LoVo (cell line): ENCODE results near the gene TSPAN33.
"Not testable (repeated sequence)": the region's sequence is repeated elsewhere in the genome, so short reads cannot be mapped to it uniquely, and the experiment has no call there.

ENCODE experiments used
- DNase-seq: peaks from one replicate; pipeline ENCODE4 v3.0.0-alpha.2; 2016; ENCODE audit warnings: low spot score

Gene TSPAN33, protein sequence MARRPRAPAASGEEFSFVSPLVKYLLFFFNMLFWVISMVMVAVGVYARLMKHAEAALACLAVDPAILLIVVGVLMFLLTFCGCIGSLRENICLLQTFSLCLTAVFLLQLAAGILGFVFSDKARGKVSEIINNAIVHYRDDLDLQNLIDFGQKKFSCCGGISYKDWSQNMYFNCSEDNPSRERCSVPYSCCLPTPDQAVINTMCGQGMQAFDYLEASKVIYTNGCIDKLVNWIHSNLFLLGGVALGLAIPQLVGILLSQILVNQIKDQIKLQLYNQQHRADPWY

GRCh38 chr7:129144095-129144833, at the start of gene TSPAN33:
TSS of gene TSPAN33 (plus strand) at chr7:129144707. CDS start at chr7:129144981, 274 bp downstream.
- peak; percentile 91 for DNase-seq

DNA sequence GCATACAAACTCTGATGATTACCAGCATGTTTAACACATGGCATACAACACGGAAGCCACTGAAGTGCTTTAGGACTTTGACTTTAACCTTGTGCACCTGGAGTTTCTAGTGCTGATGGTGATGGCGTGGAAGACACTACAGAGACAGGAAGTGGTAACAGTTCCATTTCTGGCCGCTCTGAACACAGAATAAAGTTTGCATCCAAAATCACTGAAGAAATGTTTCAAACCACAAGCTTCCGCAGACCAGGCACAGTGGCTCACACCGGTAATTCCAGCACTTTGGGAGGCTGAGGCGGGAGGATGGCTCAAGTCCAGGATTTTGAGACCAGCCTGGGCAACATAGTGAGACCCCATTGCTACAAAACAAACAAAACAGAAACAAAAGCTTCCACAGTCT, 49.2 kb upstream of the TSPAN33 start:
- DNase-seq, result no peak

- DNase-seq, result peak; percentile 59
Observed at GRCh38 chr7:129098409-129099084, 46.0 kb upstream of the TSPAN33 start.

- no peak for DNase-seq
Observed at GRCh38 chr7:129100827-129101166, 43.7 kb upstream of the TSPAN33 start.

DNA sequence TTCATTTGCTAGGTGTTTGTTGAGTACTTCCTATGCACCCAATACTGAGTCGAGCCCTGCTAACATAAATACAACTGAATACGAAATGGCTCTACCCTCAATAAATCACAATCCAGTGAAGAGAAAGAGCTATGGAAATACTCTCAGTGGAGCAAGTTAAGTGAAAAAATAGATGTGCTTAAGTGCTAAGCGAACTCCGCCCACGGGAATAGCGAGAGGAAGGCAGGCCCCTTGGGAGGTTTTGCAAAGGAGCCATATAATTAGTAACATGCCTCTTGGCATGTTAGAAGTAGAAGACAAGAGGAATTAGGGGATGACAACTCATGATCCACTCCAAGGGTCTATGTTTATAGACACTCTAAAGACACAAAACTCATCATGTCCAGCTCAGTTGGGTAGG, 42.8 kb upstream of the TSPAN33 start:
- DNase-seq, result no peak

DNA sequence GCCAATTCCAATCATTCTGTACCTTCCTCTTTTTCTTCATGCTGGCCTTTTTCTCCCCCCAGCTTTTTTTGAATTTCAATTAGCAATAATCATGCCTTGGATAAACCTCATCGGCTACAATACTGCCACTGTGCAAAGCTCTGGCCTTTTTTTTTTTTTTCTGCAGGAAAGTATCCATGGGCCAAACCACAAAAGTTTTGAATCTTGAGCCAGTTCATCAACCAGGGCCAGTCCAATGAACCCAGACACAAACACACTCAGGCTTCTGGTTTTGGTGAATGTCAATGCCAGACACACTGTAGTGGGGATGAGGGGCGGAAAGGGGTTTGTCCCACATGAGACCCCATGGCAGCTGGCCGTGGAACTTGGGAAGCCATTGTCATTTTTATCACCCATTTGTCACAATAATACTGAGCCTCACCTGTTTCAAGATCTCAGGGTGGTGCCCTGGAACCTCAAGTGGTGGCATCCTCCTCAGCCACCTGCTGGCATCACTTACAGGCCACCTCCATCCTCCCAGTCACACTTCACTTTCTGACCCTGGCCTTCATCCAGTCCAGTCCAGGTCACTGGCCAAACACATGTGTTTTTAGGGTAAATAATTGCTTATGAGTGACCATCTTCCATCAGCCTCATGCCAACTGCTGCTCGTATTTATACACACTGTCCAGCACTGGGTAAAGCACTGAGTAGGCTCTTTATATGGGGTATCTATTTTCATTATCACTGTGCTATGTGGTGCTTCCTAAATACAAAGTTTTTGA, 40.8 kb upstream of the TSPAN33 start:
- no peak for DNase-seq

- no peak for DNase-seq
Observed at GRCh38 chr7:129108581-129108980, 35.9 kb upstream of the TSPAN33 start.

- no peak for DNase-seq
Observed at GRCh38 chr7:129110258-129110981, 34.1 kb upstream of the TSPAN33 start.

DNA sequence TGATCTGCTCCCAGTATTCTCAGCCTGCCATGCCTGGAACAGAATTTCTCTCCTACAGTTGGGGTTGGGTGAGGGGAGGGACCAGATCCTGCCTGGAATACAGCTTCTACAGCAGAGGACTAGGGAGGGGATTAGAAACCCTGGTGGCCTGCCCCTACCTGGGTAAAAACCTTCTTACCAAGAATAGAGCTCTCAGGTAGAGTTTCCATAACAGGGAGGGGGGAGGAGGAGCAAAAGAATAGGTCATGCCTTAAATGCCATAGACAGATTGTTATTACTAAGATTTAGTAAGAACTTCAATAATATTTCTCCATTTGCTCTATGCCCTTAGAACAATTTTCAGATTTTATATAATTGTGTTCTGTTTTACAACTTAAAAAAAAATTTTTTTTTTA, 33.5 kb upstream of the TSPAN33 start:
- no peak for DNase-seq

GRCh38 chr7:129115676-129116075, 28.8 kb upstream of the TSPAN33 start:
- DNase-seq, result no peak

- no peak for DNase-seq
Observed at GRCh38 chr7:129118182-129118581, 26.3 kb upstream of the TSPAN33 start.

DNA sequence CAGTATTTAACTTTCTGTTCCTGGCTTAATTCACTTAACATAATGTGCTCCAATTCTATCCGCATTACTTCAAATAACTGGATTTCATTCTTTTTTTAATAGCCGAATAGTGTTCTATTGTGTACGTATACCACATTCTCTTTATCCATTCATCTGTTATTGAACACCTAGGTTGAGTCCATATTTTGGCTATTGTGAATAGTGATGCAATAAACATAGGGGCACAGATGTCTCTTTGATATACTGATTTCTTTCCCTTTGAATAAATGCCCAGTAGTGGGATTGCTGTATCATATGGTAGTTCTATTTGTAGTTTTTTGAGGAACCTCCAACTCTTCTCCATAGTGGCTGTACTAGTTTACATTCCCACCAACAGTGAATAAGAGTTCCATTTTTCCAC, 25.5 kb upstream of the TSPAN33 start:
- DNase-seq, result no peak

- not testable (repeated sequence) for DNase-seq
Observed at GRCh38 chr7:129121501-129122077, 22.9 kb upstream of the TSPAN33 start.

GRCh38 chr7:129122078-129122750, 22.3 kb upstream of the TSPAN33 start:
- DNase-seq, result no peak

DNA sequence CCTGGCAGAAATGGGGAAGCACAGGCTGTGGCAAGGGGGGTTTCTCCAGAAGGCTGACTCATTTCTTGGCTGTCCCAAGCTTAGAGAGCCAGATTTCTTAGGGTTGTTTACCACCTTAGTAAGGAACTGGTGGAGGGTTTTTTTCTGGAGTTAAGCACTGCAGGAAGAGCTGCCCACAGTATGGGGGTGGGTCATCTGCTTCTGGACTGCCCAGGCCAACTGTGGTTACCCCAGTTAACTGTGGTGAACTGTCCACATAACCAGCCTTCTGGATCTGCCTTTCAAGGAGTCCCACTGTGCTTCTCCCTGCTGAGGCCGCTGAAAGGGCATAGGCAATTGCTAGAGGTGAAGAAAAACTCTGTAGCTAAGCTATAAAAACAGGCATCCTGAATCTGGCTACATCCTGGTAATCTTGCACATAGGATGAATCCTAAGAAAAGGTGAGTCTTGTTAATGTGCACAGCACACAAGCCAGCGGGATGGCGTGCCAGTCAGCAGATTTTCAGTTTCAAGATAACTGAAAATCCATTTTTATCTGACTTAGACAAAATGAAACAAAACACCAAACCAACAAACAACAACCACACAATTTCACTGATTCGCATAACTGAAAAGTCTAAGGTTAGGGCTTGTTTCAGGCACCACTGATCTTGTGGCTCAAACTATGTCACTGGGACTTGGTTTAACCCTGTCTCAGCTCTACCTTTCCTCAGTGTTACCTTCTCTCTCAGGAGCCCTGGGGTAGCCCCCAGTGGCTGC, 21.6 kb upstream of the TSPAN33 start:
- DNase-seq, result no peak

- no peak for DNase-seq
Observed at GRCh38 chr7:129123510-129123857, 21.0 kb upstream of the TSPAN33 start.

GRCh38 chr7:129126314-129126713, 18.2 kb upstream of the TSPAN33 start:
- DNase-seq, result no peak

DNA sequence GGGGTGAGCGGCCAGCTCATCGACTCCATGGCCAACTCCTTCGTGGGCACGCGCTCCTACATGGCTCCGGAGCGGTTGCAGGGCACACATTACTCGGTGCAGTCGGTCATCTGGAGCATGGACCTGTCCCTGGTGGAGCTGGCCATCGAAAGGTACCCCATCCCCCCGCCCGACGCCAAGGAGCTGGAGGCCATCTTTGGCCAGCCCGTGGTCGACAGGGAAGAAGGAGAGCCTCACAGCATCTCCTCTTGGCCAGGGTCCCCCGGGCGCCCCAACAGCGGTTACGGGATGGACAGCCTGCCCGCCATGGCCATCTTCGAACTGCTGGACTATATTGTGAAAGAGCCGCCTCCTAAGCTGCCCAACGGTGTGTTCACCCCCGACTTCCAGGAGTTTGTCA, 17.4 kb upstream of the TSPAN33 start:
- DNase-seq, result no peak

DNA sequence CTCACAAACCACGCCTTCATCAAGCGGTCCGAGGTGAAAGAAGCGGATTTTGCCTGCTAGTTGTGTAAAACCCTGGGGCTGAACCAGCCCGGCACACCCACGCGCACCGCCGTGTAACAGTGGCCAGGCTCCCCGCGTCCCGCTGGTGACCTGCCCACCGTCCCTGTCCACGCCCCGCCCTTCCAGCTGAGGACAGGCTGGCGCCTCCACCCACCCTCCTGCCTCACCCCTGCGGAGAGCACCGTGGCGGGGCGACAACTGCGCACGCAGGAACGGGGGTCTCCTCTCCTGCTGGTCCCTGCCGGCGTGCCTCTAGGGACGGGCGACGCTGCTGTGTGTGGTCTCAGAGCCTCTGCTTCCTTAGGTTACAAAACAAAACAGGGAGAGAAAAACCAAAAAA, 16.9 kb upstream of the TSPAN33 start:
- DNase-seq, result no peak

DNA sequence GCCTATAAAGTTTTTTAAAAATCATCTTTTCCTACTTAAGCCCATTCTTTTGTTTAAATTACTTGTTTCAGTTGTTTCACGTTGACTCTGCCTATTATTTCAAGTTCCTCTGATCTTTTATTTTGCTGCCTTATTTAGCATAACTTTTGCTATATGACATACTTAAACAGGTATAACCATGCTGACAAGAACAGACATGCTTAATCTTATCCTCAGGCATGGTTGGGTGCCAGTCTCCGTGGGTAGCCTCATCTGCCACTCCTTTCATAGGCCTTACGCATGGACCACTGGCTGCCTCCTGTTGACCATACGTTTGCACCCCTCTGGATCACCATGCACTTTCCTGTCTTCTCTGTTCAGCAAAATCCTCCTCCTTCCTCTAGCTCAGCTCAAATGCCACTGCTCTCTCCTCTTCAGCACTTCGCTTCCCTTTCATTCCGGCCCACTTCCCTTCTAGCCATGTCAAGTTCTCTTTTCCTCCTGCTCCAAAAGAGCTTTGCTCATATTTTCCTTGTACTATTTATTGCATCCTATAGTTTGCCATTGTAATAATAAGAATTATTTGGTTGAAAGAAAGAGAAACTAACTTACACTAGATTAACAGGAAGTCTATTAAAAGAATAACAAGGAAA, 10.0 kb upstream of the TSPAN33 start:
- no peak for DNase-seq
